T-helper 2 cell treated with Interferon-gamma antibody and Interleukin-4, amounts not matched to agents 5 μg/mL and 100 μg/mL, for 36 hours (primary cell): ENCODE results near the gene GJB3.

Experiments
- DNase-seq: peaks from one replicate; pipeline ENCODE4 v3.0.0; 2021; ENCODE audit warnings: low spot score
- H3K27ac Mint-ChIP-seq: one replicate; pipeline ENCODE4 v1.8.0; 2021; ENCODE audit warnings: mild to moderate bottlenecking, mixed read lengths
- H3K27me3 Mint-ChIP-seq: one replicate; pipeline ENCODE4 v1.8.0; 2021; ENCODE audit warnings: low read depth, mixed read lengths
- H3K36me3 Mint-ChIP-seq: one replicate; pipeline ENCODE4 v1.8.0; 2021; ENCODE audit warnings: low read depth, mixed read lengths
- H3K4me1 Mint-ChIP-seq: one replicate; pipeline ENCODE4 v1.8.0; 2021; ENCODE audit warnings: low read depth, mixed read lengths
- H3K4me3 Mint-ChIP-seq: one replicate; pipeline ENCODE4 v1.8.0; 2022; ENCODE audit warnings: mild to moderate bottlenecking, moderate library complexity, mixed read lengths
- H3K9me3 Mint-ChIP-seq: one replicate; pipeline ENCODE4 v1.8.0; 2021; ENCODE audit warnings: mixed read lengths

GJB3 gene

GRCh38 chr1:34750610-34751009 is 30.4 kb upstream of the GJB3 start:
- Mint-ChIP-seq H3K4me1 (no peaks in the 10 kb centered on the region), H3K27ac (no peak overlapping the region), H3K27me3 (peaks cover 4% of the 10 kb centered on the region), H3K4me3 (no peak overlapping the region), H3K36me3 (no peaks in the 10 kb centered on the region), H3K9me3 (no peaks in the 10 kb centered on the region)
- DNase-seq = no peak

- Mint-ChIP-seq H3K27ac (no peak overlapping the region), H3K36me3 (no peaks in the 10 kb centered on the region), H3K9me3 (no peaks in the 10 kb centered on the region), H3K27me3 (peaks cover 4% of the 10 kb centered on the region), H3K4me3 (no peak overlapping the region), H3K4me1 (no peaks in the 10 kb centered on the region)
- DNase-seq = no peak
These were observed 27.9 kb upstream of the GJB3 start for GRCh38 chr1:34753163-34753562.

- no peak within 1 kb of the TSS for H3K4me3 Mint-ChIP-seq
These were observed 25.9 kb upstream of the GJB3 start, which contains the start of gene GJB5 for GRCh38 chr1:34754964-34755637. Gene GJB5, plus strand, starts transcription at chr1:34755047. Its CDS starts 2,284 bp downstream, at chr1:34757331.

GRCh38 chr1:34755961-34756360 is 25.1 kb upstream of the GJB3 start:
- DNase-seq = no peak
- no peaks in the 10 kb centered on the region for H3K9me3 Mint-ChIP-seq
- no peak overlapping the region for H3K27ac Mint-ChIP-seq
- no peaks in the 10 kb centered on the region for H3K36me3 Mint-ChIP-seq
- H3K4me3 Mint-ChIP-seq = no peak overlapping the region
- H3K4me1 Mint-ChIP-seq = no peaks in the 10 kb centered on the region
- H3K27me3 Mint-ChIP-seq = no peaks in the 10 kb centered on the region

More at GRCh38 chr1:34754964-34755637, 25.9 kb upstream of the GJB3 start, which contains the start of gene GJB5:
- no peaks in the 10 kb centered on the region for H3K4me1 Mint-ChIP-seq
- no peaks in the 10 kb centered on the region for H3K36me3 Mint-ChIP-seq
- no peaks in the 10 kb centered on the region for H3K9me3 Mint-ChIP-seq
- no peaks in the 10 kb centered on the region for H3K27me3 Mint-ChIP-seq
- no peak within 1 kb of the TSS for H3K27ac Mint-ChIP-seq
- DNase-seq = no peak

- Mint-ChIP-seq H3K4me1 (no peaks in the 10 kb centered on the region), H3K4me3 (no peak overlapping the region), H3K9me3 (no peaks in the 10 kb centered on the region), H3K27ac (no peak overlapping the region), H3K27me3 (no peaks in the 10 kb centered on the region), H3K36me3 (no peaks in the 10 kb centered on the region)
- no peak for DNase-seq
These were observed 23.6 kb upstream of the GJB3 start for GRCh38 chr1:34757386-34757785.

GRCh38 chr1:34758751-34759150 is 22.3 kb upstream of the GJB3 start:
- H3K4me1 Mint-ChIP-seq = no peaks in the 10 kb centered on the region
- H3K27ac Mint-ChIP-seq = no peak overlapping the region
- no peak overlapping the region for H3K4me3 Mint-ChIP-seq
- no peak for DNase-seq
- H3K27me3 Mint-ChIP-seq = no peaks in the 10 kb centered on the region
- no peaks in the 10 kb centered on the region for H3K9me3 Mint-ChIP-seq
- H3K36me3 Mint-ChIP-seq = no peaks in the 10 kb centered on the region

- H3K27ac Mint-ChIP-seq = no peak within 1 kb of the TSS
- H3K4me1 Mint-ChIP-seq = no peaks in the 10 kb centered on the region
These were observed 21.3 kb upstream of the GJB3 start, which contains the start of gene GJB4 for GRCh38 chr1:34759503-34760357. Gene GJB4, plus strand, starts transcription at chr1:34759740. Its CDS starts 1,515 bp downstream, at chr1:34761255.

GRCh38 chr1:34761176-34761761 is 19.7 kb upstream of the GJB3 start:
- no peak overlapping the region for H3K27ac Mint-ChIP-seq
- H3K4me3 Mint-ChIP-seq = no peak overlapping the region
- no peaks in the 10 kb centered on the region for H3K4me1 Mint-ChIP-seq
- no peak for DNase-seq
- no peaks in the 10 kb centered on the region for H3K27me3 Mint-ChIP-seq
- no peaks in the 10 kb centered on the region for H3K9me3 Mint-ChIP-seq
- H3K36me3 Mint-ChIP-seq = no peaks in the 10 kb centered on the region

More at GRCh38 chr1:34759503-34760357, 21.3 kb upstream of the GJB3 start, which contains the start of gene GJB4:
- Mint-ChIP-seq H3K4me3 (no peak within 1 kb of the TSS), H3K9me3 (no peaks in the 10 kb centered on the region), H3K27me3 (no peaks in the 10 kb centered on the region), H3K36me3 (no peaks in the 10 kb centered on the region)
- no peak for DNase-seq

GRCh38 chr1:34761776-34762307 is 19.2 kb upstream of the GJB3 start:
- no peak overlapping the region for H3K27ac Mint-ChIP-seq
- no peak overlapping the region for H3K4me3 Mint-ChIP-seq
- no peaks in the 10 kb centered on the region for H3K36me3 Mint-ChIP-seq
- no peaks in the 10 kb centered on the region for H3K4me1 Mint-ChIP-seq
- no peaks in the 10 kb centered on the region for H3K27me3 Mint-ChIP-seq
- H3K9me3 Mint-ChIP-seq = no peaks in the 10 kb centered on the region
- DNase-seq = no peak

GRCh38 chr1:34762474-34763141 is 18.4 kb upstream of the GJB3 start:
- Mint-ChIP-seq H3K4me1 (no peaks in the 10 kb centered on the region), H3K36me3 (no peaks in the 10 kb centered on the region), H3K27ac (no peak overlapping the region), H3K4me3 (no peak overlapping the region), H3K9me3 (no peaks in the 10 kb centered on the region), H3K27me3 (no peaks in the 10 kb centered on the region)
- DNase-seq = no peak

- DNase-seq = no peak
- Mint-ChIP-seq H3K27me3 (no peaks in the 10 kb centered on the region), H3K27ac (no peak overlapping the region), H3K36me3 (no peaks in the 10 kb centered on the region), H3K9me3 (no peaks in the 10 kb centered on the region), H3K4me3 (no peak overlapping the region), H3K4me1 (no peaks in the 10 kb centered on the region)
These were observed 17.8 kb upstream of the GJB3 start for GRCh38 chr1:34763142-34763781.

- H3K36me3 Mint-ChIP-seq = no peaks in the 10 kb centered on the region
- no peaks in the 10 kb centered on the region for H3K4me1 Mint-ChIP-seq
- H3K27me3 Mint-ChIP-seq = no peaks in the 10 kb centered on the region
- no peak overlapping the region for H3K27ac Mint-ChIP-seq
- no peak overlapping the region for H3K4me3 Mint-ChIP-seq
- DNase-seq = no peak
- no peaks in the 10 kb centered on the region for H3K9me3 Mint-ChIP-seq
These were observed 12.2 kb upstream of the GJB3 start for GRCh38 chr1:34768856-34769255.

- Mint-ChIP-seq H3K36me3 (no peaks in the 10 kb centered on the region), H3K9me3 (no peaks in the 10 kb centered on the region), H3K27me3 (no peaks in the 10 kb centered on the region), H3K27ac (no peak overlapping the region), H3K4me3 (no peak overlapping the region), H3K4me1 (no peaks in the 10 kb centered on the region)
- DNase-seq = no peak
These were observed 10.0 kb upstream of the GJB3 start for GRCh38 chr1:34770891-34771504.
